Adrenal gland (tissue), 12 donors: ENCODE results near the gene SPACA5. TPM values are rescaled to one million over a fixed set of nuclear protein-coding genes. Genes with fewer than 3 reads are reported as not detected.

Source experiments
- DNase-seq, 7 donors: peaks; one replicate each; pipeline ENCODE4 v3.0.0-alpha.2; 2019 to 2020
- H3K27ac ChIP-seq, 5 donors: fragments of 200-600 bp; sonication (generic) in 4 of 5; 1 replicate in 3 of 5; 2 replicates in 2 of 5; pipeline versions ENCODE4 v1.5.1 to v1.8.0; 2016 to 2020; ENCODE audit warnings: mild to moderate bottlenecking in 1 of 5
- H3K27me3 ChIP-seq: fragments of 200-600 bp; 2 replicates; pipeline ENCODE4 v1.8.0; 2021
- H3K36me3 ChIP-seq, 2 donors: fragments of 200-600 bp; replicated peaks in 1 of 2; 1 replicate in 1 of 2; 2 replicates in 1 of 2; pipeline versions ENCODE4 v1.5.1 to v1.8.0; 2018 to 2022
- H3K4me1 ChIP-seq, 2 donors: fragments of 200-600 bp; replicated peaks in 1 of 2; 1 replicate in 1 of 2; 2 replicates in 1 of 2; pipeline versions ENCODE4 v1.5.1 to v1.8.0; 2018 to 2021
- H3K4me3 ChIP-seq, 4 donors: fragments of 200-600 bp; sonication (generic) in 3 of 4; one replicate each; pipeline ENCODE4 v1.5.1; 2016 to 2018
- H3K9me3 ChIP-seq, 3 donors: fragments of 200-600 bp; sonication (generic) in 1 of 3; replicated peaks in 1 of 3; 1 replicate in 2 of 3; 2 replicates in 1 of 3; pipeline versions ENCODE4 v1.5.1 to v1.8.0; 2016 to 2021
- CTCF ChIP-seq, 6 experiments: fragments of 450-650 bp in 4 of 6; fragments of 200-600 bp in 2 of 6; sonication (generic) in 1 of 6; IDR thresholded peaks; 1 replicate in 5 of 6; 2 replicates in 1 of 6; pipeline versions ENCODE4 v1.5.1 to v1.8.0; 2016 to 2021; ENCODE audit warnings: antibody characterized with exemption in 6 of 6, mild to moderate bottlenecking in 2 of 6, moderate library complexity in 1 of 6
- POLR2A ChIP-seq, 2 donors: fragments of 450-650 bp; IDR thresholded peaks; one replicate each; pipeline ENCODE4 v1.6.1; 2017; ENCODE audit warnings: antibody characterized with exemption in 2 of 2, mild to moderate bottlenecking in 2 of 2, moderate library complexity in 1 of 2
- WGBS, 4 donors: extraction: QIAGEN DNeasy Blood & Tissue Kit in 2 of 4; methylation state at CpG; one replicate each; pipeline versions ENCODE4 v1.1.5 to v1.1.7; 2013 to 2017; 5-methylcytosine and 5-hydroxymethylcytosine counted together
- intact Hi-C, 2 donors: fragments of 100-400 bp; cut with DNase I; formaldehyde crosslinking; loops; one replicate each; pipeline versions ENCODE4 v1.14.1 to v1.15.0; 2022 to 2023
- polyA plus RNA-seq, 3 donors: library from polyadenylated mRNA; stranded (reverse); fragments of 200-250 nt in 2 of 3; fragments of 350-450 nt in 1 of 3; fragmentation: Illumina TruSeq in 1 of 3; extraction: RNeasy Lipid Tissue Mini Kit (QIAGEN cat#74804) in 1 of 3; gene quantifications; one replicate each; pipeline ENCODE4 v1.2.3, GENCODE V29; 2013 to 2014
- total RNA-seq, 9 donors: library from RNA; depleted of rRNA in 4 of 9; stranded (reverse); fragments of >200 nt in 4 of 9; fragments of 120-200 nt in 1 of 9; fragmentation: NEBNext Ultra II Directional in 1 of 9; extraction: Animal tissue kit (Norgen Biotek cat#: 25700) in 1 of 9; gene quantifications; one replicate each; pipeline versions ENCODE4 v1.1.0 to v1.2.4, GENCODE V29; 2013 to 2023
- donor health status: healthy with polysubstance abuse.
- donor health status: Bipolar disorder and iron deficiency.
- donor health status: DM: yes; HTN: yes; CAD: no.
- donor health status: DM: no; HTN: no; CAD: no.
- donor health status: DM: no; HTN: no; CAD: no.
- donor health status: DM: yes; HTN: yes; CAD: no.

Gene SPACA5
- total and polyA plus RNA-seq, 12 donors, result not detected

GRCh38 chrX:47992669-47993068 is 14.1 kb upstream of the SPACA5 start:
- Histone ChIP-seq H3K27me3 (no peaks in the 10 kb centered on the region), H3K4me1 (no peaks in the 10 kb centered on the region), H3K27ac (no peak overlapping the region), H3K36me3 (no peaks in the 10 kb centered on the region), H3K9me3 (no peaks in the 10 kb centered on the region), H3K4me3 (no peak overlapping the region)
- intact Hi-C loops, result no loop called here
- no peak for TF ChIP-seq CTCF (IDR thresholded peaks at IDR 0.05)
- 72 to 100% (median 98%) methylated on average over 2 of the region's 2 CpGs for WGBS, 4 donors
- DNase-seq, result no peak

- WGBS, 4 donors, result 76 to 86% (median 85%) methylated on average over 3 of the region's 3 CpGs
These were observed 5.5 kb upstream of the SPACA5 start for GRCh38 chrX:48001260-48001659.

GRCh38 chrX:48002319-48002718 is 4.5 kb upstream of the SPACA5 start:
- Histone ChIP-seq H3K36me3 (no peaks in the 10 kb centered on the region), H3K9me3 (no peaks in the 10 kb centered on the region), H3K27ac (no peak overlapping the region), H3K27me3 (no peaks in the 10 kb centered on the region), H3K4me1 (peaks cover 0 to 10% of the 10 kb centered on the region in 2 donors), H3K4me3 (no peak overlapping the region)
- 64 to 91% (median 76%) methylated on average over 3 of the region's 3 CpGs for WGBS, 4 donors
- no peak for DNase-seq
- intact Hi-C loops, result no loop called here
- TF ChIP-seq CTCF (IDR thresholded peaks at IDR 0.05), result no peak
- no peak for TF ChIP-seq POLR2A (IDR thresholded peaks at IDR 0.05)

More at GRCh38 chrX:48001260-48001659, 5.5 kb upstream of the SPACA5 start:
- TF ChIP-seq CTCF (IDR thresholded peaks at IDR 0.05), result no peak
- TF ChIP-seq POLR2A (IDR thresholded peaks at IDR 0.05), result no peak
- Histone ChIP-seq H3K4me1 (peaks cover 0 to 10% of the 10 kb centered on the region in 2 donors), H3K9me3 (no peaks in the 10 kb centered on the region), H3K27ac (no peak overlapping the region), H3K4me3 (no peak overlapping the region), H3K36me3 (no peaks in the 10 kb centered on the region), H3K27me3 (no peaks in the 10 kb centered on the region)
- no peak for DNase-seq
- intact Hi-C loops, result no loop called here

- no peak for DNase-seq
- intact Hi-C loops, result no loop called here
- Histone ChIP-seq H3K9me3 (no peaks in the 10 kb centered on the region), H3K27ac (no peak overlapping the region), H3K27me3 (no peaks in the 10 kb centered on the region), H3K4me3 (peak overlapping the region in 2 of 4 donors; percentile 36 to 51), H3K4me1 (peaks cover 0 to 10% of the 10 kb centered on the region in 2 donors), H3K36me3 (no peaks in the 10 kb centered on the region)
- TF ChIP-seq POLR2A (IDR thresholded peaks at IDR 0.05) (no peak), CTCF (IDR thresholded peaks at IDR 0.05) (no peak)
- 52 to 58% (median 55%) methylated on average over 7 of the region's 7 CpGs for WGBS, 4 donors
These were observed 3.9 kb upstream of the SPACA5 start for GRCh38 chrX:48002929-48003328.
